Measurements from ENCODE around the gene WNT7B.

DNA sequence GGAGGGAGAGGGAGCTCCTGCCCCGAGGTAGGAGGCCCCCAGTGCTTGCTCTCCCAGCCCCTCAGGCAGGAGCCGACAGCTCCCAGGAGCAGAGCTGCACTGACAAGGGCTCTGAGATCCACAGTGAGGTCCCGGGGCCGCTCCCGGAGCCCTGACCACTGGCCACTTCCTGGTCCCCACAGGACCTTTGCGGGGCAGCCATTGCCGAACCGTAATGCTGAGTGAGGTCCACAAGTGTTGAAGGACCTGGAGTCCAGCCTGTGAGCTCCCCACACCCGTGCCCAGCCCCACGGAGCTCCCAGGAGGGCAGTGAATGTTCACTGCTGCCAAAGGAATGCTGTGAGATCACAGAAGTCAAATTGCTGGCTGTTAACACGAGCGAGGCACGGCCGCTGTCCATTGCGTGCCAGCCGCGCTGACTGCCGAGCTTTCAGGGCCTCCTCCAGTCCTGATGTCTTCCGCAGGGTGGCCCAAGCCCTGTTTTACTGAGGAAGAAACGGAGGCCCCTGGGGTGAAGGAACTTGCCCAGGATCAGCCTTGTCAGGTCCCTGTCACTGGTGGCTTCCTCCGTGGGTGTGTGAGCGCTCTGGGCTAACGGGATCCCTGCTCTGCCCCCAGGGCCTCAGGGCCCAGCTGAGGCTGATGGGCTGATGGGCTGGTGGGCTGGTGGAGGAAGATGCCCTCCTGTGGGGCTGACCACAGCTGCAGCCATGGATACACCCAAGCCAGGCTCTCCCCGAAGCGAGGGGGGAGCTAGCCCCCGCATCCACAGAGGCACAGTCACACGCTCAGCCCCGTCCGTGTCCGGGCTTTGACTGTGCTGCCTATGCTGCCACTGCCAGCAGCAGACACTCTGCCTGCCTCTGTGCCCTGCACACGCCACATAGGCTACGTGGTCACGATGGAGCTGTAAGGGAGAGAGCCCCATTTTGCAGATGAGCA is 70.8 kb downstream of the WNT7B start:
- no peak for TF ChIP-seq CTCF (IDR thresholded peaks at IDR 0.05)
- TF ChIP-seq POLR2A (IDR thresholded peaks at IDR 0.05): no peak
- TF ChIP-seq POLR2AphosphoS5 (IDR thresholded peaks at IDR 0.05): no peak
